ENCODE measurements around the gene PDE12.

PDE12 gene

GRCh38 chr3:57555738-57556458 lies at the start of gene PDE12:
PDE12 (plus strand) TSS chr3:57556274; CDS start chr3:57556380, 106 bp downstream.
- Histone ChIP-seq H3K27ac (ENCODE audit: low read length) (peak within 1 kb of the TSS; percentile 80), H3K9ac (ENCODE audit: low read depth, low read length) (peak within 1 kb of the TSS; percentile 78), H3K4me3 (ENCODE audit: low read length) (peak within 1 kb of the TSS; percentile 83), H3K27me3 (ENCODE audit: insufficient read depth, low read length) (no peaks in the 10 kb centered on the region), H3K36me3 (ENCODE audit: insufficient read depth, low read depth, low read length) (peaks cover 16% of the 10 kb centered on the region), H3K9me3 (ENCODE audit: insufficient read depth, low read depth, low read length) (no peaks in the 10 kb centered on the region), H3K4me1 (ENCODE audit: insufficient read depth, low read length) (0 out of 2 replicates have a peak, but pooled peaks cover 5% of the 10 kb centered on the region)

- no peak overlapping the region for H3K4me3 ChIP-seq (ENCODE audit: low read length)
These were observed 43.9 kb upstream of the PDE12 start for GRCh38 chr3:57512166-57512565.

GRCh38 chr3:57518276-57518915 lies 37.7 kb upstream of the PDE12 start:
- Histone ChIP-seq H3K27ac (ENCODE audit: low read length) (no peak overlapping the region), H3K36me3 (ENCODE audit: insufficient read depth, low read depth, low read length) (no peaks in the 10 kb centered on the region), H3K27me3 (ENCODE audit: insufficient read depth, low read length) (no peaks in the 10 kb centered on the region), H3K4me3 (ENCODE audit: low read length) (no peak overlapping the region), H3K4me1 (ENCODE audit: insufficient read depth, low read length) (no peaks in the 10 kb centered on the region), H3K9me3 (ENCODE audit: insufficient read depth, low read depth, low read length) (no peaks in the 10 kb centered on the region), H3K9ac (ENCODE audit: low read depth, low read length) (no peak overlapping the region)

More at GRCh38 chr3:57512166-57512565, 43.9 kb upstream of the PDE12 start:
- Histone ChIP-seq H3K27ac (ENCODE audit: low read length) (no peak overlapping the region), H3K9ac (ENCODE audit: low read depth, low read length) (no peak overlapping the region), H3K27me3 (ENCODE audit: insufficient read depth, low read length) (no peaks in the 10 kb centered on the region), H3K36me3 (ENCODE audit: insufficient read depth, low read depth, low read length) (no peaks in the 10 kb centered on the region), H3K4me1 (ENCODE audit: insufficient read depth, low read length) (no peaks in the 10 kb centered on the region), H3K9me3 (ENCODE audit: insufficient read depth, low read depth, low read length) (no peaks in the 10 kb centered on the region)

- Histone ChIP-seq H3K27ac (ENCODE audit: low read length) (no peak overlapping the region), H3K4me1 (ENCODE audit: insufficient read depth, low read length) (no peaks in the 10 kb centered on the region), H3K4me3 (ENCODE audit: low read length) (no peak overlapping the region), H3K9me3 (ENCODE audit: insufficient read depth, low read depth, low read length) (no peaks in the 10 kb centered on the region), H3K36me3 (ENCODE audit: insufficient read depth, low read depth, low read length) (no peaks in the 10 kb centered on the region), H3K27me3 (ENCODE audit: insufficient read depth, low read length) (no peaks in the 10 kb centered on the region), H3K9ac (ENCODE audit: low read depth, low read length) (no peak overlapping the region)
These were observed 25.9 kb upstream of the PDE12 start for GRCh38 chr3:57530071-57530608.

- no peak overlapping the region for H3K9ac ChIP-seq (ENCODE audit: low read depth, low read length)
- no peak overlapping the region for H3K27ac ChIP-seq (ENCODE audit: low read length)
- no peaks in the 10 kb centered on the region for H3K36me3 ChIP-seq (ENCODE audit: insufficient read depth, low read depth, low read length)
- H3K27me3 ChIP-seq (ENCODE audit: insufficient read depth, low read length) = no peaks in the 10 kb centered on the region
- no peaks in the 10 kb centered on the region for H3K4me1 ChIP-seq (ENCODE audit: insufficient read depth, low read length)
- no peak overlapping the region for H3K4me3 ChIP-seq (ENCODE audit: low read length)
- no peaks in the 10 kb centered on the region for H3K9me3 ChIP-seq (ENCODE audit: insufficient read depth, low read depth, low read length)
These were observed 17.6 kb upstream of the PDE12 start for GRCh38 chr3:57538465-57538864.

- H3K9ac ChIP-seq (ENCODE audit: low read depth, low read length) = peak within 1 kb of the TSS; percentile 8; the same call in 1 of the 2 replicates
- no peak within 1 kb of the TSS for H3K27ac ChIP-seq (ENCODE audit: low read length)
- no peaks in the 10 kb centered on the region for H3K9me3 ChIP-seq (ENCODE audit: insufficient read depth, low read depth, low read length)
- H3K36me3 ChIP-seq (ENCODE audit: insufficient read depth, low read depth, low read length) = no peaks in the 10 kb centered on the region
- H3K4me3 ChIP-seq (ENCODE audit: low read length) = peak within 1 kb of the TSS; percentile 67
- H3K27me3 ChIP-seq (ENCODE audit: insufficient read depth, low read length) = no peaks in the 10 kb centered on the region
- H3K4me1 ChIP-seq (ENCODE audit: insufficient read depth, low read length) = peaks cover 6% of the 10 kb centered on the region; the same call in 1 of the 2 replicates
These were observed 11.6 kb upstream of the PDE12 start, which contains the start of gene DNAH12 for GRCh38 chr3:57544181-57545125. DNAH12 (minus strand) TSS chr3:57544344; CDS start chr3:57542870, 1,474 bp downstream.

GRCh38 chr3:57545636-57546268 lies 10.3 kb upstream of the PDE12 start:
- Histone ChIP-seq H3K4me1 (ENCODE audit: insufficient read depth, low read length) (peaks cover 6% of the 10 kb centered on the region; the same call in 1 of the 2 replicates), H3K27me3 (ENCODE audit: insufficient read depth, low read length) (no peaks in the 10 kb centered on the region), H3K9ac (ENCODE audit: low read depth, low read length) (no peak overlapping the region), H3K36me3 (ENCODE audit: insufficient read depth, low read depth, low read length) (no peaks in the 10 kb centered on the region), H3K27ac (ENCODE audit: low read length) (no peak overlapping the region), H3K9me3 (ENCODE audit: insufficient read depth, low read depth, low read length) (no peaks in the 10 kb centered on the region), H3K4me3 (ENCODE audit: low read length) (no peak overlapping the region)

GRCh38 chr3:57546616-57547015 lies 9.5 kb upstream of the PDE12 start:
- H3K27me3 ChIP-seq (ENCODE audit: insufficient read depth, low read length) = no peaks in the 10 kb centered on the region
- H3K4me3 ChIP-seq (ENCODE audit: low read length) = no peak overlapping the region
- no peaks in the 10 kb centered on the region for H3K36me3 ChIP-seq (ENCODE audit: insufficient read depth, low read depth, low read length)
- no peak overlapping the region for H3K27ac ChIP-seq (ENCODE audit: low read length)
- H3K9me3 ChIP-seq (ENCODE audit: insufficient read depth, low read depth, low read length) = no peaks in the 10 kb centered on the region
- H3K4me1 ChIP-seq (ENCODE audit: insufficient read depth, low read length) = peaks cover 6% of the 10 kb centered on the region; the same call in 1 of the 2 replicates
- H3K9ac ChIP-seq (ENCODE audit: low read depth, low read length) = no peak overlapping the region

GRCh38 chr3:57555306-57555705 lies 768 bp upstream of the PDE12 start:
- Histone ChIP-seq H3K27me3 (ENCODE audit: insufficient read depth, low read length) (no peaks in the 10 kb centered on the region), H3K4me3 (ENCODE audit: low read length) (peak overlapping the region; percentile 83), H3K9ac (ENCODE audit: low read depth, low read length) (peak overlapping the region; percentile 78; the same call in 1 of the 2 replicates), H3K4me1 (ENCODE audit: insufficient read depth, low read length) (0 out of 2 replicates have a peak, but pooled peaks cover 5% of the 10 kb centered on the region), H3K36me3 (ENCODE audit: insufficient read depth, low read depth, low read length) (peaks cover 11% of the 10 kb centered on the region), H3K9me3 (ENCODE audit: insufficient read depth, low read depth, low read length) (no peaks in the 10 kb centered on the region), H3K27ac (ENCODE audit: low read length) (peak overlapping the region; percentile 80)

GRCh38 chr3:57556459-57557084 lies 498 bp downstream of the PDE12 start:
- peaks cover 22% of the 10 kb centered on the region for H3K36me3 ChIP-seq (ENCODE audit: insufficient read depth, low read depth, low read length)
- H3K27me3 ChIP-seq (ENCODE audit: insufficient read depth, low read length) = no peaks in the 10 kb centered on the region
- H3K4me1 ChIP-seq (ENCODE audit: insufficient read depth, low read length) = 0 out of 2 replicates have a peak, but pooled peaks cover 5% of the 10 kb centered on the region
- H3K9me3 ChIP-seq (ENCODE audit: insufficient read depth, low read depth, low read length) = no peaks in the 10 kb centered on the region
- H3K9ac ChIP-seq (ENCODE audit: low read depth, low read length) = peak overlapping the region; percentile 78
- peak overlapping the region; percentile 83 for H3K4me3 ChIP-seq (ENCODE audit: low read length)
- H3K27ac ChIP-seq (ENCODE audit: low read length) = no peak overlapping the region
